Stimulated activated CD8-positive, alpha-beta memory T cell treated with anti-CD3 and anti-CD28 coated beads, Interleukin-4, amount 100 ng/mL, for 24 hours (primary cell): ENCODE results near the gene C20orf141.
"Not testable (repeated sequence)": the region's sequence is repeated elsewhere in the genome, so short reads cannot be mapped to it uniquely, and the experiment has no call there.

Source experiments
- DNase-seq: peaks from one replicate; pipeline ENCODE4 v3.0.0-alpha.2; 2020; ENCODE audit warnings: low read depth

Gene C20orf141

GRCh38 chr20:2799688-2800520, 14.9 kb upstream of the C20orf141 start:
- DNase-seq: no peak

GRCh38 chr20:2800521-2801285, 14.1 kb upstream of the C20orf141 start, which contains the start of gene CPXM1:
TSS of gene CPXM1 (minus strand) at chr20:2800627. CDS start at chr20:2800572, 55 bp downstream.
- DNase-seq: no peak

- DNase-seq: no peak
Observed at GRCh38 chr20:2801286-2801728, 13.5 kb upstream of the C20orf141 start.

- no peak for DNase-seq
Observed at GRCh38 chr20:2804041-2804828, 10.6 kb upstream of the C20orf141 start.

- no peak for DNase-seq
Observed at GRCh38 chr20:2804852-2805688, 9.7 kb upstream of the C20orf141 start.

GRCh38 chr20:2805689-2806350, 9.0 kb upstream of the C20orf141 start:
- no peak for DNase-seq

GRCh38 chr20:2806351-2806701, 8.5 kb upstream of the C20orf141 start:
- DNase-seq: no peak

- DNase-seq: no peak
Observed at GRCh38 chr20:2807019-2807418, 7.8 kb upstream of the C20orf141 start.

GRCh38 chr20:2807929-2808328, 6.9 kb upstream of the C20orf141 start:
- not testable (repeated sequence) for DNase-seq

GRCh38 chr20:2809690-2810089, 5.1 kb upstream of the C20orf141 start:
- DNase-seq: no peak

- no peak for DNase-seq
Observed at GRCh38 chr20:2812189-2812588, 2.6 kb upstream of the C20orf141 start.

- no peak for DNase-seq
Observed at GRCh38 chr20:2814076-2814475, 711 bp upstream of the C20orf141 start.

- no peak for DNase-seq
Observed at GRCh38 chr20:2815242-2815900, 584 bp downstream of the C20orf141 start.

GRCh38 chr20:2816030-2816582, 1.3 kb downstream of the C20orf141 start, which contains the start of gene TMEM239:
TSS of gene TMEM239 (plus strand) at chr20:2816364. CDS start at chr20:2816555, 191 bp downstream.
- no peak for DNase-seq

- DNase-seq: no peak
Observed at GRCh38 chr20:2816583-2817340, 2.0 kb downstream of the C20orf141 start.

GRCh38 chr20:2817341-2817726, 2.5 kb downstream of the C20orf141 start:
- no peak for DNase-seq

- DNase-seq: no peak
Observed at GRCh38 chr20:2817891-2818595, 3.3 kb downstream of the C20orf141 start.

GRCh38 chr20:2820084-2820895, 5.5 kb downstream of the C20orf141 start:
- no peak for DNase-seq
